ENCODE results near the gene TENT5C.

DNA sequence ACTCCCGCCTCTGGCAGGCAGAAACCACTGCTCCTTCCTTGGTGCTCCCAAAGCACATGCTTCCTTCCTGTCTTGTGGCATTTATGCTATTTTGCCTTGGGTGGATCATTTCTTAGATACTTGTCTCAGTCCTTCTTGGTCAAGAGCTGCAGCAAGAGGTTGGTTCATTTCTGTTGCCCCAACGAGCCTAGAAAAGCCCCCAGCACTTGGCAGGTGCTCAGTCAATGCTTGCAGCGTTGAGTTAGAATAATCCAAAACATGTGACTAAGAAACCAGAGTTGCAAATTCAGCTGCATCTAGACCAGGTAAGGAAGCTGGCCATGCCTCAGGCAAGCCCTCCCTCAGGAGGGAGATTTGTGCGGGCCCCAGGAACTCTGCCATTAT lies 42.4 kb upstream of the TENT5C start:
- TF ChIP-seq CTCF (IDR thresholded peaks at IDR 0.05) (no peak), POLR2A (IDR thresholded peaks at IDR 0.05) (no peak)
